Endodermal cell (in vitro differentiated cells): Measurements from ENCODE around the gene TLCD4. TPM values are rescaled to one million over a fixed set of nuclear protein-coding genes. Genes with fewer than 3 reads are reported as not detected.

Experiments
- DNase-seq: peaks from one replicate; pipeline ENCODE4 v3.0.0-alpha.2; 2017
- H3K27ac ChIP-seq: 2 replicates; pipeline ENCODE4 v1.5.1; 2013; ENCODE audit warnings: mild to moderate bottlenecking, low read depth, low read length, moderate library complexity
- H3K27me3 ChIP-seq: 2 replicates; pipeline ENCODE4 v1.6.1; 2013; ENCODE audit warnings: mild to moderate bottlenecking, low read length, moderate library complexity; ENCODE audit not compliant: insufficient read depth, control insufficient read depth, poor library complexity, severe bottlenecking
- H3K36me3 ChIP-seq: 2 replicates; pipeline ENCODE4 v1.7.0; 2013; ENCODE audit warnings: mild to moderate bottlenecking, low read length, moderate library complexity; ENCODE audit not compliant: control insufficient read depth, insufficient read depth
- H3K4me1 ChIP-seq: one replicate; pipeline ENCODE4 v1.7.0; 2013; ENCODE audit warnings: low read length; ENCODE audit not compliant: control insufficient read depth, insufficient read depth
- H3K4me3 ChIP-seq: 2 replicates; pipeline ENCODE4 v1.5.1; 2013; ENCODE audit warnings: mild to moderate bottlenecking, low read length, moderate library complexity
- H3K9ac ChIP-seq: 2 replicates; pipeline ENCODE4 v1.6.1; 2013; ENCODE audit warnings: mild to moderate bottlenecking, low read length, moderate library complexity; ENCODE audit not compliant: poor library complexity, severe bottlenecking; ENCODE audit errors: extremely low read depth
- H3K9me3 ChIP-seq: 2 replicates; pipeline ENCODE4 v1.6.1; 2013; ENCODE audit warnings: mild to moderate bottlenecking, low read length, moderate library complexity; ENCODE audit not compliant: control insufficient read depth
- H3K27ac Mint-ChIP-seq: 2 replicates; pipeline ENCODE4 v1.8.0; 2020; ENCODE audit warnings: mixed read lengths
- H3K27me3 Mint-ChIP-seq: 2 replicates; pipeline ENCODE4 v1.8.0; 2021; ENCODE audit warnings: mild to moderate bottlenecking, mixed read lengths; ENCODE audit not compliant: insufficient read depth
- H3K36me3 Mint-ChIP-seq: 2 replicates; pipeline ENCODE4 v1.8.0; 2020; ENCODE audit warnings: low read depth, mixed read lengths
- H3K4me1 Mint-ChIP-seq: 2 replicates; pipeline ENCODE4 v1.8.0; 2020; ENCODE audit warnings: mixed read lengths
- H3K4me3 Mint-ChIP-seq: 2 replicates; pipeline ENCODE4 v1.8.0; 2020; ENCODE audit warnings: mild to moderate bottlenecking, moderate library complexity, mixed read lengths
- H3K9me3 Mint-ChIP-seq: 2 replicates; pipeline ENCODE4 v1.8.0; 2020; ENCODE audit warnings: mild to moderate bottlenecking, mixed read lengths
- CTCF ChIP-seq: fragments of 200-600 bp; sonication (generic); conservative IDR thresholded peaks from 2 replicates; pipeline ENCODE4 v1.5.0; 2021; ENCODE audit warnings: antibody characterized with exemption, mild to moderate bottlenecking
- WGBS, 2 experiments: methylation state at CpG; one replicate each; pipeline versions ENCODE4 v1.1.5 to v1.1.7; 2013; ENCODE audit warnings: missing lambda C conversion rate in 2 of 2, mixed read lengths in 1 of 2; ENCODE audit not compliant: insufficient coverage in 1 of 2, insufficient read length in 1 of 2; 5-methylcytosine and 5-hydroxymethylcytosine counted together
- total RNA-seq, 2 donors: library from RNA; stranded (reverse); fragmentation: NEBNext Ultra II Directional in 1 of 2; extraction: Animal tissue kit (Norgen Biotek cat#: 25700) in 1 of 2; gene quantifications; 2 replicates in 1 of 2; 3 replicates in 1 of 2; pipeline ENCODE4 v1.2.1, GENCODE V29; 2021

Gene TLCD4
- total RNA-seq, 2 donors from 2014 or later: 6.4 to 19.3 TPM

DNA sequence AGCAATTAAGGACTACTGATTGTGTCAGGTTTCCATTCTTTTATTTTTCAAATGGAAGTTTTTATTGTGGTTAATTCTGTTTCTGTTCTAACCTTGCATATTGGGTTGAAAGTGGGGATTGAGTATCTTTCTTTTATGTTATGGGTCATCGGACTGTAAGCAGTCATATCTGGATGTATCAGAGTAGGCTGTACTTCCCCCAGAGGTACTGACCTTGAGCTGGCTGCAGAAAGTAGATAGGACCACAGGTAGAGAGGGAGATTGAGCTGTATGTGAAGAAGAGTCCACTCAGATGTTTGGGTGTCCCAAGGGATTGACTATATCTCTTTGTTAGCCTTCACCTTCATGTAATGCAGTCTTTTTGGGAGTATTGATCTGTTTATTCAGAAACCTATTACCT is 23.9 kb upstream of the TLCD4 start:
- H3K27ac Mint-ChIP-seq: peak overlapping the region; percentile 37
- H3K27me3 Mint-ChIP-seq: no peaks in the 10 kb centered on the region
- no peak overlapping the region for H3K4me3 ChIP-seq
- no peak overlapping the region for H3K9ac ChIP-seq
- H3K4me1 ChIP-seq: no peaks in the 10 kb centered on the region
- peaks cover 7% of the 10 kb centered on the region for H3K36me3 Mint-ChIP-seq
- no peak for DNase-seq
- H3K27ac ChIP-seq: no peak overlapping the region
- peaks cover 39% of the 10 kb centered on the region for H3K9me3 ChIP-seq
- WGBS, 2 experiments: 29 to 51% methylated on average over 1 of the region's 1 CpG
- TF ChIP-seq CTCF: no peak
- H3K4me1 Mint-ChIP-seq: no peaks in the 10 kb centered on the region
- peaks cover 33% of the 10 kb centered on the region for H3K9me3 Mint-ChIP-seq
- no peaks in the 10 kb centered on the region for H3K36me3 ChIP-seq
- no peak overlapping the region for H3K4me3 Mint-ChIP-seq
- no peaks in the 10 kb centered on the region for H3K27me3 ChIP-seq

- H3K9me3 ChIP-seq: peaks cover 31% of the 10 kb centered on the region
- 93 to 100% methylated on average over 1 to 2 of the region's 2 CpGs for WGBS, 2 experiments
- H3K9me3 Mint-ChIP-seq: peaks cover 26% of the 10 kb centered on the region
- TF ChIP-seq CTCF: no peak
- H3K27me3 Mint-ChIP-seq: no peaks in the 10 kb centered on the region
- H3K27me3 ChIP-seq: no peaks in the 10 kb centered on the region
- no peak for DNase-seq
- no peak overlapping the region for H3K27ac ChIP-seq
- H3K4me3 ChIP-seq: no peak overlapping the region
- H3K27ac Mint-ChIP-seq: no peak overlapping the region
- H3K36me3 ChIP-seq: no peaks in the 10 kb centered on the region
- H3K9ac ChIP-seq: no peak overlapping the region
- H3K4me1 Mint-ChIP-seq: no peaks in the 10 kb centered on the region
- H3K4me1 ChIP-seq: no peaks in the 10 kb centered on the region
- H3K4me3 Mint-ChIP-seq: no peak overlapping the region
- peaks cover 7% of the 10 kb centered on the region for H3K36me3 Mint-ChIP-seq
Observed at GRCh38 chr1:95094923-95095322, 22.2 kb upstream of the TLCD4 start.

DNA sequence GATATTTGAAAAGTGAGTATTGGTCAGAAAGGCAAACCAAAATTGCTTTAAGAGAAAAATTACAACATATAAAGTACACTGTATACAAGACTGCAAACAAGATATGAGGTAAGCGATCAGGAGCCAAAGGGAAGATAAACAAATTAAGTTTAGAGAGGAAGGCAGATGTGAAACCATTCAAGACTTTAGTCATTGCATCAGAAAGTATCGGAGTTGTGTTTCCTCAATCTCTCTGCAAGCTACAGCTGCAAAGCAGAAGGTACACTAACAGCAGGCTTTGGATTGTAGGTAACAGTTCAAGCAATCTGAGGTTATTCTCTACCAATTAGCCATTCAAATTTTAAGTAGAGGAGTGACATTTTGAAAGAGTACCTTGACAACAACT is 21.3 kb upstream of the TLCD4 start:
- peaks cover 7% of the 10 kb centered on the region for H3K36me3 Mint-ChIP-seq
- Histone ChIP-seq H3K9me3 (peaks cover 22% of the 10 kb centered on the region), H3K4me3 (no peak overlapping the region), H3K27ac (no peak overlapping the region), H3K36me3 (no peaks in the 10 kb centered on the region), H3K9ac (no peak overlapping the region), H3K4me1 (no peaks in the 10 kb centered on the region), H3K27me3 (no peaks in the 10 kb centered on the region)
- peaks cover 17% of the 10 kb centered on the region for H3K9me3 Mint-ChIP-seq
- DNase-seq: no peak
- H3K27me3 Mint-ChIP-seq: no peaks in the 10 kb centered on the region
- no peak overlapping the region for H3K4me3 Mint-ChIP-seq
- H3K27ac Mint-ChIP-seq: no peak overlapping the region
- no peak for TF ChIP-seq CTCF
- WGBS, 2 experiments: 94 to 97% methylated on average over 2 of the region's 2 CpGs
- H3K4me1 Mint-ChIP-seq: no peaks in the 10 kb centered on the region
